Keratinocyte (primary cell): Measurements from ENCODE around the gene GRN. TPM values are rescaled to one million over a fixed set of nuclear protein-coding genes. Genes with fewer than 3 reads are reported as not detected.

ENCODE experiments used
- DNase-seq: peaks from one replicate; pipeline ENCODE4 v3.0.0-alpha.2; 2011; ENCODE audit warnings: low read depth, missing footprints, low spot score
- FAIRE-seq: peaks from 2 replicates; lab custom pipeline; 2011; peaks lifted over from hg19 to GRCh38; lab: Jason Lieb, UNC
- H2AFZ ChIP-seq: 2 replicates; pipeline ENCODE4 v1.6.0; 2012; ENCODE audit warnings: low read length, control low read depth, inconsistent platforms; ENCODE audit not compliant: control insufficient read depth
- H3K27ac ChIP-seq: 2 replicates; pipeline ENCODE4 v1.5.1; 2011; ENCODE audit warnings: low read length; ENCODE audit not compliant: control insufficient read depth, insufficient read depth
- H3K27me3 ChIP-seq: 3 replicates; pipeline ENCODE4 v1.6.0; 2011; ENCODE audit warnings: low read length; ENCODE audit not compliant: control insufficient read depth, insufficient read depth; ENCODE audit errors: extremely low read depth
- H3K36me3 ChIP-seq, 2 experiments: 2 replicates in 1 of 2; 3 replicates in 1 of 2; pipeline ENCODE4 v1.5.1; 2011; ENCODE audit warnings: low read length in 2 of 2, mild to moderate bottlenecking in 1 of 2; ENCODE audit not compliant: control insufficient read depth in 2 of 2, insufficient read depth in 2 of 2; ENCODE audit errors: extremely low read depth in 1 of 2
- H3K4me1 ChIP-seq: 3 replicates; pipeline ENCODE4 v1.5.1; 2011; ENCODE audit warnings: low read length; ENCODE audit not compliant: control insufficient read depth, insufficient read depth; ENCODE audit errors: extremely low read depth
- H3K4me2 ChIP-seq: 3 replicates; pipeline ENCODE4 v1.6.0; 2011; ENCODE audit warnings: low read depth, low read length; ENCODE audit not compliant: control insufficient read depth, insufficient read depth; ENCODE audit errors: extremely low read depth
- H3K4me3 ChIP-seq, 3 experiments: fragments of 200-600 bp in 1 of 3; sonication (generic) in 1 of 3; 2 replicates in 2 of 3; 3 replicates in 1 of 3; pipeline ENCODE4 v1.5.1; 2011 to 2016; ENCODE audit warnings: low read length in 3 of 3, mild to moderate bottlenecking in 3 of 3, control low read depth in 2 of 3, inconsistent platforms in 1 of 3, low read depth in 1 of 3, mixed read lengths in 1 of 3, mixed run types in 1 of 3, moderate library complexity in 1 of 3; ENCODE audit not compliant: control insufficient read depth in 2 of 3, insufficient read depth in 2 of 3; ENCODE audit errors: extremely low read depth in 1 of 3
- H3K79me2 ChIP-seq: 2 replicates; pipeline ENCODE4 v1.6.0; 2012; ENCODE audit warnings: low read length; ENCODE audit not compliant: control insufficient read depth, insufficient read depth
- H3K9ac ChIP-seq: 3 replicates; pipeline ENCODE4 v1.6.0; 2011; ENCODE audit warnings: low read length; ENCODE audit not compliant: control insufficient read depth, insufficient read depth; ENCODE audit errors: extremely low read depth
- H3K9me1 ChIP-seq: 3 replicates; pipeline ENCODE4 v1.6.0; 2011; ENCODE audit warnings: low read length; ENCODE audit not compliant: control insufficient read depth, insufficient read depth; ENCODE audit errors: extremely low read depth
- H3K9me3 ChIP-seq: 2 replicates; pipeline ENCODE4 v1.5.1; 2012; ENCODE audit warnings: low read depth, low read length; ENCODE audit not compliant: control insufficient read depth
- H4K20me1 ChIP-seq: 3 replicates; pipeline ENCODE4 v1.6.0; 2011; ENCODE audit warnings: low read length; ENCODE audit not compliant: control insufficient read depth, insufficient read depth; ENCODE audit errors: extremely low read depth
- CTCF ChIP-seq, 3 experiments: IDR thresholded peaks in 1 of 3; conservative IDR thresholded peaks in 1 of 3; optimal IDR thresholded peaks in 1 of 3; 2 replicates in 2 of 3; 3 replicates in 1 of 3; pipeline versions ENCODE3 to v1.5.1; 2011; ENCODE audit warnings: low read length in 3 of 3, mild to moderate bottlenecking in 3 of 3, moderate library complexity in 2 of 3, control low read depth in 1 of 3, inconsistent platforms in 1 of 3; ENCODE audit not compliant: insufficient read depth in 2 of 3; ENCODE audit errors: extremely low read depth in 1 of 3
- EZH2 ChIP-seq: IDR thresholded peaks from one replicate; pipeline ENCODE4 v1.6.1; 2012; ENCODE audit warnings: inconsistent platforms, mild to moderate bottlenecking, low read length, moderate library complexity
- dilution Hi-C: fragments of 300-500 bp; cut with MboI; formaldehyde crosslinking; loops from one replicate; pipeline ENCODE4 v1.7.0; 2020; ENCODE audit warnings: low sequenced_read_pairs; ENCODE audit not compliant: extremely low pct_ligation_motif_present
- polyA plus RNA-seq, 5 experiments: library from polyadenylated mRNA; depleted of rRNA in 3 of 5; stranded (reverse) in 3 of 5; stranded (forward) in 1 of 5; unstranded in 1 of 5; fragments of >200 nt; gene quantifications; 1 replicate in 1 of 5; 2 replicates in 3 of 5; 3 replicates in 1 of 5; pipeline versions ENCODE4 v1.2.1 to v1.2.3, GENCODE V29; 2011 to 2012; ENCODE audit warnings: missing spikeins in 2 of 5, low read depth in 1 of 5, low replicate concordance in 1 of 5

The GRN gene
- polyA plus RNA-seq, 1 donor (not counting 4 experiments of a cell fraction or from before 2014, with no cell fraction given), result 179 TPM

- H3K9me3 ChIP-seq, result no peaks in the 10 kb centered on the region
- no peaks in the 10 kb centered on the region for H4K20me1 ChIP-seq
- no peak overlapping the region for H3K27ac ChIP-seq
- H3K9ac ChIP-seq, result no peak overlapping the region
- no peak for FAIRE-seq
- H3K36me3 ChIP-seq, result no peaks in the 10 kb centered on the region
- H3K27me3 ChIP-seq, result peaks cover 6% of the 10 kb centered on the region
- no peaks in the 10 kb centered on the region for H3K9me1 ChIP-seq
- dilution Hi-C loops, result no loop called here
- no peaks in the 10 kb centered on the region for H3K4me1 ChIP-seq
- no peaks in the 10 kb centered on the region for H3K79me2 ChIP-seq
- DNase-seq, result no peak
- TF ChIP-seq EZH2 (no peak), CTCF (optimal IDR thresholded peaks at IDR 0.05 in 1 of 3, IDR thresholded peaks at IDR 0.05 in 1 of 3, conservative IDR thresholded peaks at IDR 0.05 in 1 of 3; ENCODE audit: extremely low read depth in 1 of 3, insufficient read depth in 2 of 3, low read length in 3 of 3) (no peak)
- H2AFZ ChIP-seq, result no peak overlapping the region
- H3K4me2 ChIP-seq, result no peak overlapping the region
- no peak overlapping the region for H3K4me3 ChIP-seq
Measured at GRCh38 chr17:44376779-44377178, 31.7 kb downstream of the GRN start.

- Histone ChIP-seq H3K36me3 (no peaks in the 10 kb centered on the region), H2AFZ (no peak overlapping the region), H3K4me2 (no peak overlapping the region), H3K9me3 (no peaks in the 10 kb centered on the region), H3K27me3 (peaks cover 12% of the 10 kb centered on the region), H3K79me2 (no peaks in the 10 kb centered on the region), H3K27ac (no peak overlapping the region), H3K9me1 (no peaks in the 10 kb centered on the region), H3K4me3 (no peak overlapping the region), H3K4me1 (no peaks in the 10 kb centered on the region), H4K20me1 (no peaks in the 10 kb centered on the region), H3K9ac (no peak overlapping the region)
- no peak for TF ChIP-seq CTCF (optimal IDR thresholded peaks at IDR 0.05 in 1 of 3, IDR thresholded peaks at IDR 0.05 in 1 of 3, conservative IDR thresholded peaks at IDR 0.05 in 1 of 3; ENCODE audit: extremely low read depth in 1 of 3, insufficient read depth in 2 of 3, low read length in 3 of 3)
- TF ChIP-seq EZH2, result no peak
- dilution Hi-C loops, result no loop called here
- FAIRE-seq (no peak), DNase-seq (no peak)
Measured at GRCh38 chr17:44378171-44378705, 33.1 kb downstream of the GRN start.
